GM19099 (cell line): ENCODE results near the gene SMCO4.

Experiments
- POLR2A ChIP-seq: IDR thresholded peaks from 3 replicates; pipeline ENCODE4 v1.6.1; 2011; ENCODE audit warnings: low read depth; ENCODE audit not compliant: insufficient read length; ENCODE audit errors: extremely low read depth

SMCO4 gene

GRCh38 chr11:93540337-93540736 lies 2.9 kb downstream of the SMCO4 start:
- TF ChIP-seq POLR2A = no peak

GRCh38 chr11:93537767-93538261 lies 5.4 kb downstream of the SMCO4 start:
- TF ChIP-seq POLR2A = no peak

DNA sequence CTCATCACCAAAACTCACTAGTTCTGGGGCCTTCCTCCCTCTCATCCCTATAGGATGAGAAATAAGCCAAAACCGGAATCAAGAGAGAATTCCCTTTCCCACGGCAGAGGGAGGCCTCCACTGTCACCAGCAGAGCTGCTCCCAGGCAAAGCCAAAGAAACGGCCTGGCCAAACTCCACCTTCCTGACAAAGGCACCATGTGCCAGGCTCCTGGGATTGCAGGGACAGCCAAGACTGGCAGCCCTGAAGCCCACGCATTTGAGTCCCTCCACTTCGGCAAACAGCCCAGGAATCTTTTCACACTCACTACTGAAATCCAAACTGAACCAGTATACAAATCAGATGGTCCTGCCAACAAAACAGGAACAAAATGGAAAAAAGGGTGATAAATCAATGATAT lies 6.1 kb downstream of the SMCO4 start:
- no peak for TF ChIP-seq POLR2A

GRCh38 chr11:93536101-93536861 lies 6.9 kb downstream of the SMCO4 start:
- TF ChIP-seq POLR2A = no peak

DNA sequence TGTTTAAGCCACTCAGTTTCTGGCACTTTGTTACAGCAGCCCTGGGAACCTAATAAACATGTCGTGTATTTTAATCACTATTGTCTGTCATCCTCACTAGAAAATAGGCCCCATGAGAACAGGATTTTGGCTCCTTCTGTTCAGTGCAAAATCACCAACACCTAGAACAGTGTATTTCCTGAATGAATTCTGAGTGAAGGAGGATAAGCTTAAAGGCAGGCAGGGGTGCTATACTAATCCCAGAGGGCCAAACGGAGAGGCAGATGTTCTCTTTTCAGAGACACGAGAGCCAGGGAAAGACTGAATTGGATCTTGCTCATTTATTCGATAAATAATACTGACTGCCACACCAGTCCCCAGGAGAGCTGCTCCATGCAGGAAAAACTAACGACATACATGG lies 10.4 kb downstream of the SMCO4 start:
- TF ChIP-seq POLR2A = no peak

DNA sequence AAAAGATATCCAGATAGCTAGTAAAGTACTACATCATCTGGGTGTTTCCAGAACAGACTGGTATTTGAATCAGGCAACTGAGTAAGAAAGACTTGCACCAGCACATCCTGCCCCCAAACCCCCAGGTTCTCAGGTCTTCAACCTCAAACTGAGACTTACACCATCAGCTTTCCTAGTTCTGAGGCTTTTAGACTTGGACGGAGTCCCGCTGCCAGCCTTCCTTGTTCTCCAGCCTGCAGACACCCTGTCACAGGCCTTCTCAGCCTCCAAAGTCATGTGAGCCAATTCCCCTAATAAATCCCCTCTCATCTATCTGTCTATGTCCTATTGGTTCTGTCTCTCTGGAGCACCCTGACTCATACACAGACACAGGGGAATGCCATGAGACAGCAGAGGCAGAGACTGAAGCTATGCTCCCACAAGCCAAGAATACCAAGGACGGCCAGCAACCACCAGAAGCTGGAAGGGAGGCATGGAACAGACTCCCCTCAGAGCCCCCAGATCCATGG lies 10.9 kb downstream of the SMCO4 start:
- TF ChIP-seq POLR2A = no peak

- TF ChIP-seq POLR2A = no peak
These were observed 12.7 kb downstream of the SMCO4 start for GRCh38 chr11:93530468-93530826.

DNA sequence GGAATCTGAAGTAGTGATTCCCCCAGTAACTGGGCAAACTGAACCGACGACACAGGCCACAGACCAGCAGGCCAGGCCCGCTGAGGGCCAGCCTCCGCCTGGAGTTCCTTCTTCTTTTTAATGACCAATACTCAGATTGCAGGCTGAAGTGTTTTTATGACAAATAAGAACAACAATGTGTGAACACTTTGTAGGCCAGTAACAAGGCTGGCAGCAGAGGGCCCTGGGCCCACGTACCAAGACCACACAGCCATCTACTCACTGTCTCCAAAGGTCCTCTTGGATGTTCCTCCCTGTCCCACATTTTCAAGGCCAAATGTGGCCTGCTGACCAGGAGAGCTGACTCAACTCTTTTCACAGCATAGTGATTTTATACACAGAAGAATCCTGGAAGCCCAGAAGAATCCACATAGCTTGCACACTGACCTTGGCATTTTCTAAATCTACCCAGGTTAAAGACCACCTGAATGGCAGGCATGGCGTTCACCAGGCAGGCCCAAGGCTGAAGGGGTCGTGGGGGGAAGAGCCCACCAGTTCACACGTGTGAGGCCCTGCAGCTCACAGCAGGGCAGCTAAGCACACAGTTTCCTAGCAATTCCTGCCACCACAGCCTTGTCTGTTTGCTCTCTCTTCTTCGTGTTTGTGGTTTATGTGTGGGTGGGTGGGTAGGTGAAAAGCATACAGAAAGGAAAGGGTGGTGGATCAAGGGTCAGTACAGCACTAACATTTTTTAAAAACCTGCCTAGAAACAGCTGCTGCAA lies 13.3 kb downstream of the SMCO4 start:
- no peak for TF ChIP-seq POLR2A

DNA sequence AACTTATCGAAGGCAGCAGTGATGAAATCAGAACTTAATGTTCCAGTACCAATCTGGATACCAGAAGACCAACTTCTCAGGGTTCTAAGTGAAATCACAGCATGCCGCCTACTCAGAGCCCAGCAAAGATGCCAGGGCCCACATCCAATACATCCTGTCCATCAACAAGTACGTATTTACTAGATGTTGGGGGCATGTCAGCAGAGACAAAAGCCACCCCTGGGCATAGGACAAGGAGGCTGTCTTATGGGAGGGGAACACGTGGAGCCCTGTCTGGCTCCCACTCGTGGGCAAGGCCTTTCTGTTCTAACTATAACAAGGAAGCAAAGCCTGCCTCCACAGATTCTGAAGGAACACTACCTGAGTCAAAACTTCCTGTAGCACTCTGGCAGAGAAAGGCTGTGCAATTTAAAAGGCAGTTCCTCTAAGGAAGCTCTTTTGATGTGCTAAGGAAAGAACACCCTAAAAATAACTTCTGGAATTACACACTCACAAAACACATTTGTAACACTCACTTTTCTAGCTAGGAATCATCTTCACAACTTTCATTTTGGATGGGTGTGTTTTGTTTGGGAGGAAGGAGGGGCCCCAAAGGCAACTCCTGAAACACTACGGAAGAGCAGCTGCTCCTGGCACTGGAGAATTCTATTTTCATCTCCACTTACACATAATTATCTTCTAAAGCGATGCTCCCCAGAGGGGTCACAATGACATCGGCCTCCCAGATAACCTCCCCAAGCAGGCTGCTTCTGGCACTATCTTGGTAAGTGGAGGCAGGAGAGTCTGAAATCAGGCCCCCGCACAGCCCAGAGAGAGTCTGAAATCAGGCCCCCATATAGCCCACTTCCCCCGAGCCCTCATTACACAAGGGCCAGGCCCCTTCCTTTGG lies 14.2 kb downstream of the SMCO4 start:
- TF ChIP-seq POLR2A = no peak

GRCh38 chr11:93528252-93528651 lies 14.9 kb downstream of the SMCO4 start:
- TF ChIP-seq POLR2A = no peak

- TF ChIP-seq POLR2A = no peak
These were observed 16.3 kb downstream of the SMCO4 start for GRCh38 chr11:93526641-93527583.

DNA sequence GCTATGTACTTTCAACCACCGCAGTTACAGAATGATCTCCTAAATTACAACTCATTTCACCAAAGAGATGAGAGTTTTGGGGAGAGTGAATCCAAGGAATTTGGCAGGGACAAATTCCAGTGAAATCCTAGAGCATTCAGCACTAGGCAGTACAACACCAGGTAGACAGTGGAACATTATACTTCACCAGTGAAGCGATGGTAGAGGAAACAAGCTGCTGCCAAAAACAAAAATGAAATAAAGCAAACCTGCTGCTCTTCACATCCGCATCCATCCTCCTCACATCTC lies 16.9 kb downstream of the SMCO4 start:
- TF ChIP-seq POLR2A = no peak

- TF ChIP-seq POLR2A = no peak
These were observed 17.4 kb downstream of the SMCO4 start for GRCh38 chr11:93525601-93526345.
